HepG2 (cell line): ENCODE data around the gene RPRML. TPM values are rescaled to one million over a fixed set of nuclear protein-coding genes. Genes with fewer than 3 reads are reported as not detected.

ENCODE experiments used
- EP300 ChIP-seq, 3 experiments: sonication (generic) in 1 of 3; formaldehyde crosslinking in 1 of 3; IDR thresholded peaks; 2 replicates each; pipeline versions ENCODE4 v1.5.1 to v1.6.1; 2011 to 2020; ENCODE audit warnings: low read depth in 2 of 3, low read length in 2 of 3, borderline replicate concordance in 1 of 3, improper control_type of control experiment in 1 of 3, mild to moderate bottlenecking in 1 of 3, missing genetic modification reagents in 1 of 3, moderate library complexity in 1 of 3
- HNF1B ChIP-seq: sonication (generic); formaldehyde crosslinking; IDR thresholded peaks from 2 replicates; pipeline ENCODE4 v1.5.1; 2020; ENCODE audit warnings: mild to moderate bottlenecking, moderate library complexity, missing genetic modification reagents
- HOXA7 ChIP-seq: sonication (generic); formaldehyde crosslinking; IDR thresholded peaks from 2 replicates; pipeline ENCODE4 v1.8.1; 2022; ENCODE audit warnings: mild to moderate bottlenecking, missing genetic modification reagents, moderate library complexity
- MED13 ChIP-seq: sonication (generic); formaldehyde crosslinking; IDR thresholded peaks from 2 replicates; pipeline ENCODE4 v1.5.0; 2020; ENCODE audit warnings: missing genetic modification reagents
- MTF1 ChIP-seq: sonication (generic); formaldehyde crosslinking; IDR thresholded peaks from 2 replicates; pipeline ENCODE4 v1.5.0; 2020; ENCODE audit warnings: missing genetic modification reagents
- NONO ChIP-seq, 2 experiments: fragments of 450-650 bp in 1 of 2; sonication (generic) in 1 of 2; formaldehyde crosslinking in 1 of 2; IDR thresholded peaks in 1 of 2; conservative IDR thresholded peaks in 1 of 2; 2 replicates each; pipeline versions ENCODE4 v1.6.1 to v1.8.0; 2017 to 2022; ENCODE audit warnings: mild to moderate bottlenecking in 1 of 2, missing genetic modification reagents in 1 of 2, moderate library complexity in 1 of 2
- PHF8 ChIP-seq: sonication (generic); formaldehyde crosslinking; IDR thresholded peaks from 2 replicates; pipeline ENCODE4 v1.5.0; 2020; ENCODE audit warnings: missing genetic modification reagents
- REPIN1 ChIP-seq: sonication (generic); formaldehyde crosslinking; IDR thresholded peaks from 2 replicates; pipeline ENCODE4 v1.8.0; 2022; ENCODE audit warnings: missing genetic modification reagents, low read depth, mild to moderate bottlenecking, borderline replicate concordance
- SALL2 ChIP-seq: sonication (generic); formaldehyde crosslinking; IDR thresholded peaks from 2 replicates; pipeline ENCODE4 v1.8.1; 2023; ENCODE audit warnings: mild to moderate bottlenecking, missing genetic modification reagents, inconsistent platforms
- ZC3H4 ChIP-seq: sonication (generic); formaldehyde crosslinking; IDR thresholded peaks from 2 replicates; pipeline ENCODE4 v1.4.0; 2020; ENCODE audit warnings: missing genetic modification reagents, borderline replicate concordance
- ZNF121 ChIP-seq: sonication (generic); formaldehyde crosslinking; IDR thresholded peaks from 2 replicates; pipeline ENCODE4 v1.5.0; 2020; ENCODE audit warnings: mild to moderate bottlenecking, missing genetic modification reagents
- ZNF230 ChIP-seq: sonication (generic); formaldehyde crosslinking; IDR thresholded peaks from 2 replicates; pipeline ENCODE4 v1.4.0; 2020; ENCODE audit warnings: mild to moderate bottlenecking, missing genetic modification reagents
- ZNF337 ChIP-seq: sonication (generic); formaldehyde crosslinking; IDR thresholded peaks from 2 replicates; pipeline ENCODE4 v1.5.1; 2020; ENCODE audit warnings: missing genetic modification reagents, low read depth, mild to moderate bottlenecking, borderline replicate concordance
- ZNF512 ChIP-seq: sonication (generic); formaldehyde crosslinking; IDR thresholded peaks from 2 replicates; pipeline ENCODE4 v1.4.0; 2020; ENCODE audit warnings: mild to moderate bottlenecking, missing genetic modification reagents
- ZNF891 ChIP-seq: sonication (generic); formaldehyde crosslinking; IDR thresholded peaks from 2 replicates; pipeline ENCODE4 v1.5.0; 2020; ENCODE audit warnings: mild to moderate bottlenecking, missing genetic modification reagents
- polyA plus RNA-seq, 8 experiments: library from polyadenylated mRNA; depleted of rRNA in 3 of 8; stranded (reverse) in 7 of 8; unstranded in 1 of 8; fragments of >200 nt; fragmentation: Illumina TruSeq in 4 of 8; extraction: Trizol in 4 of 8; gene quantifications; 2 replicates each; pipeline versions ENCODE4 v1.2.1 to v1.2.3, GENCODE V29; 2011 to 2016; ENCODE audit warnings: low read depth in 4 of 8, missing spikeins in 1 of 8, mixed read lengths in 1 of 8; ENCODE audit not compliant: insufficient read depth in 1 of 8
- total RNA-seq, 5 experiments: library from RNA; depleted of rRNA; stranded (reverse); fragments of >200 nt; fragmentation: Illumina TruSeq; extraction: Trizol; gene quantifications; 2 replicates each; pipeline ENCODE4 v1.2.3, GENCODE V29; 2016; ENCODE audit warnings: low read depth in 1 of 5
- TF ChIP-seq, protein P1 (sequence below): sonication (generic); formaldehyde crosslinking; IDR thresholded peaks from 2 replicates; pipeline ENCODE4 v1.4.0; 2020; ENCODE audit warnings: missing genetic modification reagents
- TF ChIP-seq, protein P2 (sequence below): sonication (generic); formaldehyde crosslinking; IDR thresholded peaks from 2 replicates; pipeline ENCODE4 v1.4.0; 2020; ENCODE audit warnings: missing genetic modification reagents, borderline replicate concordance

The RPRML gene
- total and polyA plus RNA-seq, 2 of the 13 experiments (the other 11 are each of a cell fraction or from before 2014, with no cell fraction given) = not detected

DNA sequence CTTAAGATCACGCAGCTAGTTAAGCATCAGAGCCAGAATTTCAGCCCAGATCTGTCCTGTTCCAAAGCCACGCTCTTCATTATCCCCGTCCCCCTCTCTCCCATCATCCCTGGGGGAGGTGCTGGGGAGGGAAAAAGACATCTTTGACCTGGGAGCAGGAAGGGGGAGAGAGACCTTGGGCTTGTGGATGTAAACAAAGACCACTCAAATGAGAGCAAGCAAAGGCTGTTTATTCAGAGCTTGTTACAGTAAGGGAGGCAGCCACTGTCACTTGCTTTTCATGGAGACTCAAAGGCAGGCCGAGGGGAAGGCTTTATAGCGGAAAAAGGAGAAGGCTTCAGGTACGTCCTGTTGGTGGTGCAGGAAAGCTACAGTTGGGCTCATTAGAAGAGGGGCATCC, 3.5 kb upstream of the RPRML start (continued):
- TF ChIP-seq PHF8 (CRISPR knock-in tag) = no peak
- TF ChIP-seq SALL2 (CRISPR knock-in tag) = no peak
- TF ChIP-seq MTF1 (CRISPR knock-in tag) = no peak
- no peak for TF ChIP-seq MED13
- TF ChIP-seq ZNF337 = no peak
- TF ChIP-seq NONO (IDR thresholded peaks at IDR 0.05) = no peak
- TF ChIP-seq NONO (CRISPR knock-in tag; conservative IDR thresholded peaks at IDR 0.05) = peak; percentile 55; the same call in 1 of the 2 replicates
- no peak for TF ChIP-seq ZNF230 (CRISPR knock-in tag)
- no peak for TF ChIP-seq ZNF891 (CRISPR knock-in tag)
- no peak for TF ChIP-seq HNF1B
- TF ChIP-seq EP300 (IDR thresholded peaks at IDR 0.05; ENCODE audit: low read depth in 2 of 2, low read length in 2 of 2) = peak in 1 of 2 experiments; percentile 32; a peak in 2 of 4 replicates
- no peak for TF ChIP-seq EP300 (CRISPR knock-in tag; IDR thresholded peaks at IDR 0.05; ENCODE audit: borderline replicate concordance)
- peak; percentile 56; the same call in 1 of the 2 replicates for TF ChIP-seq ZNF121 (CRISPR knock-in tag)
- TF ChIP-seq, protein P1, sequence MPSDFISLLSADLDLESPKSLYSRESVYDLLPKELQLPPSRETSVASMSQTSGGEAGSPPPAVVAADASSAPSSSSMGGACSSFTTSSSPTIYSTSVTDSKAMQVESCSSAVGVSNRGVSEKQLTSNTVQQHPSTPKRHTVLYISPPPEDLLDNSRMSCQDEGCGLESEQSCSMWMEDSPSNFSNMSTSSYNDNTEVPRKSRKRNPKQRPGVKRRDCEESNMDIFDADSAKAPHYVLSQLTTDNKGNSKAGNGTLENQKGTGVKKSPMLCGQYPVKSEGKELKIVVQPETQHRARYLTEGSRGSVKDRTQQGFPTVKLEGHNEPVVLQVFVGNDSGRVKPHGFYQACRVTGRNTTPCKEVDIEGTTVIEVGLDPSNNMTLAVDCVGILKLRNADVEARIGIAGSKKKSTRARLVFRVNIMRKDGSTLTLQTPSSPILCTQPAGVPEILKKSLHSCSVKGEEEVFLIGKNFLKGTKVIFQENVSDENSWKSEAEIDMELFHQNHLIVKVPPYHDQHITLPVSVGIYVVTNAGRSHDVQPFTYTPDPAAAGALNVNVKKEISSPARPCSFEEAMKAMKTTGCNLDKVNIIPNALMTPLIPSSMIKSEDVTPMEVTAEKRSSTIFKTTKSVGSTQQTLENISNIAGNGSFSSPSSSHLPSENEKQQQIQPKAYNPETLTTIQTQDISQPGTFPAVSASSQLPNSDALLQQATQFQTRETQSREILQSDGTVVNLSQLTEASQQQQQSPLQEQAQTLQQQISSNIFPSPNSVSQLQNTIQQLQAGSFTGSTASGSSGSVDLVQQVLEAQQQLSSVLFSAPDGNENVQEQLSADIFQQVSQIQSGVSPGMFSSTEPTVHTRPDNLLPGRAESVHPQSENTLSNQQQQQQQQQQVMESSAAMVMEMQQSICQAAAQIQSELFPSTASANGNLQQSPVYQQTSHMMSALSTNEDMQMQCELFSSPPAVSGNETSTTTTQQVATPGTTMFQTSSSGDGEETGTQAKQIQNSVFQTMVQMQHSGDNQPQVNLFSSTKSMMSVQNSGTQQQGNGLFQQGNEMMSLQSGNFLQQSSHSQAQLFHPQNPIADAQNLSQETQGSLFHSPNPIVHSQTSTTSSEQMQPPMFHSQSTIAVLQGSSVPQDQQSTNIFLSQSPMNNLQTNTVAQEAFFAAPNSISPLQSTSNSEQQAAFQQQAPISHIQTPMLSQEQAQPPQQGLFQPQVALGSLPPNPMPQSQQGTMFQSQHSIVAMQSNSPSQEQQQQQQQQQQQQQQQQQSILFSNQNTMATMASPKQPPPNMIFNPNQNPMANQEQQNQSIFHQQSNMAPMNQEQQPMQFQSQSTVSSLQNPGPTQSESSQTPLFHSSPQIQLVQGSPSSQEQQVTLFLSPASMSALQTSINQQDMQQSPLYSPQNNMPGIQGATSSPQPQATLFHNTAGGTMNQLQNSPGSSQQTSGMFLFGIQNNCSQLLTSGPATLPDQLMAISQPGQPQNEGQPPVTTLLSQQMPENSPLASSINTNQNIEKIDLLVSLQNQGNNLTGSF = no peak
- no peak for TF ChIP-seq REPIN1 (CRISPR knock-in tag)
- TF ChIP-seq ZC3H4 (CRISPR knock-in tag) = no peak
- TF ChIP-seq, protein P2, sequence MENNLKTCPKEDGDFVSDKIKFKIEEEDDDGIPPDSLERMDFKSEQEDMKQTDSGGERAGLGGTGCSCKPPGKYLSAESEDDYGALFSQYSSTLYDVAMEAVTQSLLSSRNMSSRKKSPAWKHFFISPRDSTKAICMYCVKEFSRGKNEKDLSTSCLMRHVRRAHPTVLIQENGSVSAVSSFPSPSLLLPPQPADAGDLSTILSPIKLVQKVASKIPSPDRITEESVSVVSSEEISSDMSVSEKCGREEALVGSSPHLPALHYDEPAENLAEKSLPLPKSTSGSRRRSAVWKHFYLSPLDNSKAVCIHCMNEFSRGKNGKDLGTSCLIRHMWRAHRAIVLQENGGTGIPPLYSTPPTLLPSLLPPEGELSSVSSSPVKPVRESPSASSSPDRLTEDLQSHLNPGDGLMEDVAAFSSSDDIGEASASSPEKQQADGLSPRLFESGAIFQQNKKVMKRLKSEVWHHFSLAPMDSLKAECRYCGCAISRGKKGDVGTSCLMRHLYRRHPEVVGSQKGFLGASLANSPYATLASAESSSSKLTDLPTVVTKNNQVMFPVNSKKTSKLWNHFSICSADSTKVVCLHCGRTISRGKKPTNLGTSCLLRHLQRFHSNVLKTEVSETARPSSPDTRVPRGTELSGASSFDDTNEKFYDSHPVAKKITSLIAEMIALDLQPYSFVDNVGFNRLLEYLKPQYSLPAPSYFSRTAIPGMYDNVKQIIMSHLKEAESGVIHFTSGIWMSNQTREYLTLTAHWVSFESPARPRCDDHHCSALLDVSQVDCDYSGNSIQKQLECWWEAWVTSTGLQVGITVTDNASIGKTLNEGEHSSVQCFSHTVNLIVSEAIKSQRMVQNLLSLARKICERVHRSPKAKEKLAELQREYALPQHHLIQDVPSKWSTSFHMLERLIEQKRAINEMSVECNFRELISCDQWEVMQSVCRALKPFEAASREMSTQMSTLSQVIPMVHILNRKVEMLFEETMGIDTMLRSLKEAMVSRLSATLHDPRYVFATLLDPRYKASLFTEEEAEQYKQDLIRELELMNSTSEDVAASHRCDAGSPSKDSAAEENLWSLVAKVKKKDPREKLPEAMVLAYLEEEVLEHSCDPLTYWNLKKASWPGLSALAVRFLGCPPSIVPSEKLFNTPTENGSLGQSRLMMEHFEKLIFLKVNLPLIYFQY (CRISPR knock-in tag) = no peak
- no peak for TF ChIP-seq ZNF512 (CRISPR knock-in tag)
- no peak for TF ChIP-seq HOXA7 (CRISPR knock-in tag)
